T-helper 2 cell treated with Interferon-gamma antibody and Interleukin-4, amounts not matched to agents 100 ng/mL and 5 ng/mL, for 36 hours (primary cell): ENCODE measurements around the gene TNFRSF21. TPM values are rescaled to one million over a fixed set of nuclear protein-coding genes. Genes with fewer than 3 reads are reported as not detected.

ENCODE experiments used
- intact Hi-C: fragments of 100-400 bp; cut with micrococcal nuclease; formaldehyde crosslinking; loops from one replicate; pipeline ENCODE4 v1.15.1; 2023
- total RNA-seq: library from RNA; stranded (reverse); gene quantifications from 2 replicates; pipeline ENCODE4 v1.2.3, GENCODE V29; 2022

The TNFRSF21 gene
- total RNA-seq, 1 donor from 2014 or later: 0.20 TPM

DNA sequence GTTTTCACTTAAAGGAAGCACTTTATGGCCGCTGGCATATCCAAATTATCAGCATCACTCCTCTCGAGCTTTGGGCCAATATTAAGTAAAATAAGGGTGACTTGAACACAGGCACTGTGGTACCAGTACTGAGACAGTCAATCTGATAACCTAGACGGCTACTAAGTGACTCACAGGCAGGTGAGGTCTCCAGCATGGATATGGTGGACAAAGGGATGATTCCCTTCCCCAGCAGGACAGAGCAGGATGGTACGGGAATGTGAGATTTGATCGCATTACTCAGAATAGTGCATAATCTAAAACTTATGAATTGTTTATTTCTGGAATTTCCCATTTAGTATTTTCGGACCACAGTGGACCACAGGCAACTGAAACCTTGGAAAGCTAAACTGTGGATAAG lies 55.7 kb downstream of the TNFRSF21 start:
- intact Hi-C loops: no loop called here

DNA sequence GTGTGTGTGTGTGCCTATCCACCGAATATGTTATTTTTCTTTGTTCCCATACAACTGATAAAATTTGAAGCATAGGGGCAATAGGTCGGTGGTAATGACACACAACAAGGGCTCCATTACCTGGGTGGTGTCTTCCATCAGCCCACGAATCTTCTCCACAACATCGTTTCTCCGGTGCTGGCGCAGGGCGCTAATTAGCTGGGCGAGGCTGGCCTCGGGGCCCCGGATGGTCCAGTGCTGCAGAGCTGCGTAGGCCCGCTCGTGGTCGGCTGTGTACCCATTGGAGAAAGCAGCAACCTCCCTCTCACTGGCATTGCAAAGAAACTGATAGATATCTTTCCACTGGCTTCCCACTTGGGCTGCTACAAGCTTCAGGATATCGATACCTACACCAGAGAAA lies 56.6 kb downstream of the TNFRSF21 start:
- intact Hi-C loops: no loop called here

DNA sequence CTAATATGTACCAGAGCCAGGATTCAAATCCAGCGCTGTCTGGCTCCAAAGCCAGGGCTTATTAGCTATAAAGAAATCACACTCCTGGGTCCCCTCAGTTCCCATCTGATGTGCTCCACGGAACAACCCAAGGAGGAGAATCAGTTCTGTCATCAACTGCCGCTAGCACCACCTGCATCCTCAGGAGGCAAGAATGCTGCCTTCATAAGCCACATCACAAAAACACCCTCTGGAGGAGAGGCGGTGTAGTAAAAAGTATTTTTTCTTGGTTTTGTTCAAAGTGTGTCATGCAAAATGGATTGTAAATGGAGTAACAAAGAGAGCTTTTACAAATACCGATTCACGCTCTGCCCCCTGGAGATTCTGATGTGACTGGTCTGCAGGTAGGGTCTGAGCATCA lies 57.1 kb downstream of the TNFRSF21 start:
- intact Hi-C loops: no loop called here

DNA sequence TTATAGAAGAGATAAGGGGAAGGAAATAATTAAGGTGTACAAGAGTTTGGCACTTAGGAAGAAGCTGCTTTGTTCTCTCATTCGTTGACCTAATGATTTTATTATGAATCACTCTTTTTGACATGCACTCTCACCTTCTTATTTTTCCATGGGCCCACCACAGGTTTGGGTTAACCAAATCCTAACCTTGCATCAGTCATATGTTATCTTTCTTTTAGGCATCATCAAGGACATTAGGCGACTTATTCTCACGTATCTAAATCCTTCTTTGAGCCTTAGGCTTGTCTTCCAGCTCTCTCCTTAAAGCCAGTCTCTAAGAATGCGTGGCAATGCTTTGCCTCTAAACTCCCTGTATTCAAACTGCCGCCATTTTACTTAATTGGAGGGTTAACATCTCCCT lies 58.3 kb downstream of the TNFRSF21 start:
- intact Hi-C loops: no loop called here

DNA sequence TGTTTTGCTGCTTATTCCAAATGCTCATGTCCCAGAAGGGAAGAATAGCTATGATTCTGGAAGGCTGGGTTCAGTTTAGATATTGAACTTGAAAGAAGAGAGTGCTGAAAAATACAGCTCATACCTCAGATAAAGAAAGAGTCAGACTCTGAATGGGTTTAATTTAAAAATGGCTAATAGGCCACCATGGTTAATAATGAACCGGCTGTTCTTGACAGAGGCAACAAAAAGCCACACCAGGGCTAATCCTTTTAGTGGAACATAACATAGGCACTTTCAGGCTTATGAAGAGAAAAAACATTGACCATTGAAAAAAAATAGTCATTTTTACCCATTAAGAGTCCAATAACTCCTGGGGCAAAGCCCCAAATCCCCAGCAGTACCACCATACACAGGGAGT lies 59.4 kb downstream of the TNFRSF21 start:
- intact Hi-C loops: no loop called here

DNA sequence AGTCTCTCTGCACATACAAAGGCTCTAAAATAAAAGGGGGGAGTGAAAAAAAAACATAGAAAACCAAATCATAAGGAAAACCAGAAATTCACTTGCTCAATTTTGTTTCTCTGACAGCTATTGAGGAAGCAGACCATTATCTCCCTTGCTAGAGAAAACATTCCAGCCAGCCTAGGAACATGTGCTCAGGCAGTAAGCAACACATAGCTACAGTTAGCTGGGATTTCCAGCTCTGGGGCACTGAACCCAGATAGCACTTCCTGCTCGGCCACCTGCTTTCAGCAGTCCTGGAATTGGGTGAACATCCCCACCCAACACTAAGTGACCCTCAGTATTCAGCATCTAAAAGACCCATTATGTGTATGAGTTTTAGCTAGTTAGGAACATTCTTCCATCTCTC lies 61.3 kb downstream of the TNFRSF21 start:
- intact Hi-C loops: no loop called here

DNA sequence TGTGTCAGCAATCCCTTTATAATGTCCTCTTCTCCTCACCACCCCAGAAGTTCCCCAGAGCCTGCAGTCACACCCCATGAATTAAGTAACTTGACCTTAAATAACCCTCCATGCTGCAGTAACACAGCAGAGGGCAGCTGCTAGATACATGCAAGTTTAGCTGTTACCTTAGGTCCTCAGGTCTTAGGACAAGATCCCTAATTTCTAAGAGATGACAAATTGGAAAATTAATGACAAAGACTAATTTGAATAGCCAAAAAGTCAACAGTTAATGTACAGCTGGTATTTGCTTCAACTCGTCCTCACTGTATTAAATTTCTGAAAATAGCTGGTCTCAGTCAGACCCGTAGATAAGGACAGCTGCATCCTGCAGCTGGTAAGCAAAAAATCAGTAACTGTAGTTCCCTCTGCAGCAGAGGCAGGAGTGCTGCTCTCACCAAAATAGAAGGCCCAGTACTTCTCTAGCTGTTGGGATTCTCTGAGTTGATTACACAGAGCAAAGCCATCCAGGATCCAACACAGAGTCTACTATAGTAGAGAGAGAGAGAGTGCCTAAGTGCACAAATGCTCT lies 62.4 kb downstream of the TNFRSF21 start:
- intact Hi-C loops: no loop called here

DNA sequence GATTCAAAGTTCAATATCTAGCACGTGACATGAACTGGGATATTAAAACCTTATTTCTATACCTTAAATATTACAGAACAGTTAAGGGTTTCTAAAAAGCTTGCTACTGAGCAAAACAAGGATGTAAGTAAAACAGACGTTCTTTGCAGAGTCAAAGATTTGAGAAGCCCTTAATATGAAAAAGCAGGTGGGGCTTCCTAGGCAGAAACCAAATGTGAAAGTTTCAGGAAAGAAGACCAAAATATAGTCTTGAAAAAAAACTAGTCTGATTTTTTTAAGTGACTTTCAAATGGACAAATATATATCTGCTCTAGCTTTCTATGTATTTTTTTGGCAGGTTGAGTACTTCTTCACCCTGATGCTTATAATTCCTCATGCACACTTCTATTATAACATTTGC lies 63.2 kb downstream of the TNFRSF21 start:
- intact Hi-C loops: no loop called here

DNA sequence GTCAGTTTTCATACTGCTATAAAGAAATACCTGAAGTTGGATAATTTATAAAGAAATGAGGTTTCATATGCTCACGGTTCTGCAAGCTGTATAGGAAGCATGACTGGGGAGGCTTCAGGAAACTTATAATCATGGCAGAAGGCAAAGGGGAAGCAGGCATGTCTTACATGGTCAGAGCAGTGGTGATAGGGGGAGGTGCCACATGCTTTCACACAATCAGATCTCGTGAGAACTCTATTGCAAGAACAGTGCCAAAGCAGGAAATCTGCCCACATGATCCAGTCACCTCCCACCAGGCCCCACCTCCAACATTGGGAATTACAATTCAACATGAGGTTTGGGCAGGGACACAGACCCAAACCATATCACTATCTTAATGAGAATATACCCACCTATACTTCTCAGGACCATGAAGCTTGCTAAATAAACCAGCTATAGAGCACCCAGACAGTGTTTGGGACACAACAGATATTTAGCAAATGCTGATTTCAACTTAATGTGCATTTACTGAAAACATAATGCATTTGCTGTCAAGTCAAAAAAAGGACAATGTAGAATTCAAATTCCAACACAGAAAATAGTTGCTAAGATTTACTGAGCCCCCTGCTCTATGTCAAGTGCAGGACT lies 63.8 kb downstream of the TNFRSF21 start:
- intact Hi-C loops: no loop called here

DNA sequence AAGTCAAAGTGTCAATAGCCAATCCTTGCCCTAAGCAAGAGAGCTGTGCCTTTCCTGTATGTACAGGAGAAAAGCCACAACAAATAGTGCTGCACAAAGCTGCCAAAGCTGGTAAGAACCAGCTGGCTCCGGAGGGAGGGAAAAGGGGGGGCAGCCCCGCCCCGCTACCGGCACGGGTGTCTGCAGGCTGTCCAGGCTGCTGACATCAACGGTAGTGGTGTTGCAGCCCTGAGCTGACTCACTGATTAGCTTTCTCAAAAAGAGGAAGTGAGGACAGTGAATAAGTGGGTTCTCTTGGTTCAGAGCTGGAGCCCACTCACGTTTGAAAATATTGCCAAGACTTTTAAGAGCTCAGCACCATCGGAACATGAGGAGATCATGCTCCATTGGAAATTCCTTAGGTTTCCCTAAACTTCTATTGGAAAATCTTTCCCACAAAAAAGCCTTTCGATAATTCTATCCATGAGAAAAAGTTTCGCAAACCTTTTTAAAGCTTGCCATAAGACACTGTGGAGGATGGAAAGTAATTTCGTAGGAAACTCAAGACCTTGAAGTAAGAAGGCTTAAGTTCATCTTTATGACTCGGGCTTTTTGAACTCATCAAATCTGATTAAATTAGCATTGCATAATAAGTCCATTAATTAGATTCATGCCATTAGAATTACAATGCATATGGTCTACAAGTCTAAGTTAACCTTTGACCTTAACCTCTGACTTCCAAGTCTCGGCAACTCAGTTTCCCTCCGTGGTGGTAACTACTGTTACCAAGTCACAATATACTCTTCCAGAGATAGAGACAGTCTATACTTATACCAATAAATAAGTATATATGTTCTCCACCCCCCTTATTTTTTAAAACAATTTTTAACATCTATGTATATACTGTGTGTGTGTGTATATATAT lies 67.0 kb downstream of the TNFRSF21 start:
- intact Hi-C loops: no loop called here

DNA sequence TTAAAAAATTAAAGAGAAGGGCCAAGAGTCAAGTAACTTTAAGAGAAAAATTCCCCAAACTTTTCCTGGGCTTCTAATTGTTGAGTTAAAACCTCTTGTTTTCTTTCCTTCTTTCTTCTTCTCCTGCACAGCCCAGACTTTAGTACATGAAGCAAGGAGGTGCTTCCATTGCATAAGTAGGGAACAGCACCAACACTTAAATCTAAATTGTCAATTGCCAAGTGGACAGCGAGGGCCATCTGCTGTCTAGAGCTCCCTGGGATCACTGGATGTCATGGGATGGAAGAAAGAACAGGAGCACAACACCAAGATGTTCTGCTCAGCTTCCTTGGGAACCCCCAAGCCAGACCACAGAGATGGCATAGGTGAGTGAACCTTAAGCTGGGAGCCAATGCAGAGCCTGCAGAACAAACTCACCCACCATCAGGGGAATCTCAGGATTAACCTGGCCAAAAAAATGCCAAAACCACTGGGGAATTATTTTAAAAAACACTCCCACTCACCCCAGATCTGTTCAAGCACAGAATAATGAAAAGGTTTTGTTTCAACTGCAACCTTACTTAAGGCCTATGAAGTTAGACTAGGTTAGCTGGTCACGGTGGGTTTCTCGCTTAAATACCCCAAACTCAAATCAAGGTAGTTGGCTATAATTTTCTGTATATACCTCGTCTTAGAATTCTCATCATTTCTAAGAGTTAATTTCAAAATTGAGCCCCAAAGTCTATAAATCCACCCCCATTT lies 67.8 kb downstream of the TNFRSF21 start:
- intact Hi-C loops: no loop called here

DNA sequence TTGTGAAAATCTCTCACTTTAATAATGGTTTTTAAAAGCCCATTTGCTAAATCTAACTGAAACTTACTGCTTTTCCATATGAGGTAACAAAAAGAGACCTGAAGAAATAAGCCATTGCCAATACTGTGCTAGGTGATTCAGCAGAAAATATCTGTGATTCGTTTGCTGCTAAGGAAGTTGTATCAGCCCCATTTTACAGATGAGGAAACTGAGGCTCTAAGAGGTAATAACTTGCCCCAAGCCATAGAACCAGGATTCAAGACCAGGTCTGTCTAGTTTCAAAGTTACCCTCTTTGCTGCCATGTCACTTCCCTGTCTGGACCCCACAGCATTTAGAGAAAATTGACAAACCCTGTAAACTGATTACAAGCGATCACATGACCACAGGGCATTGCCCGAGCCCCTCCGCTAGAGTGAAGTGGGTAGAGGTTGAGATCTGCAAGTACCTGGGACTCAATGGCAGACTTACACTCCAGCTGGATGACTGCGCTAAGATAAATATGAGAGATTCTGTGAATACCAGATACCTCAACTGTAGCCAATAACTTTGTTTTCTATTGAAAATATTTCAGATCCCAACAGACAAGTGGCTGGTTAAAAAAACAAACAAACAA lies 69.3 kb downstream of the TNFRSF21 start:
- intact Hi-C loops: no loop called here

DNA sequence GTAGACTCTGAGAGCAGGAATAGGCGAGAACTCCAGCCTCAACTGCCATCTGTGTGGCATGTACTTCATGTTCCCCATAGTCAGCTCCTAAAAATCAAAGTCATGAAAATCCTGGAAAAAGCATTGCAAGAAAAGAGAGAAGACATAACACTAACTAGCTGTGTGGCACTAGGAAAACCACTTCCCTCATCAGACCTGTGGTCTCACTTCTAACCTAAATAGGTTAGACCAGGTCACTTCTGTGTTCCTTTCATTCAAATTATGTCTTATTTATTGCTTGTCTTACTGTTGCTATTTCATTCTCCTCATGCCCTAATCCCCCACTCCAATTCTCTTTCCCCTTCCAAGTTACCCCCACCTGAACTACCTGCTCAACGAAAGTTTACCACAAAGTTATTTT lies 70.2 kb downstream of the TNFRSF21 start:
- intact Hi-C loops: no loop called here

DNA sequence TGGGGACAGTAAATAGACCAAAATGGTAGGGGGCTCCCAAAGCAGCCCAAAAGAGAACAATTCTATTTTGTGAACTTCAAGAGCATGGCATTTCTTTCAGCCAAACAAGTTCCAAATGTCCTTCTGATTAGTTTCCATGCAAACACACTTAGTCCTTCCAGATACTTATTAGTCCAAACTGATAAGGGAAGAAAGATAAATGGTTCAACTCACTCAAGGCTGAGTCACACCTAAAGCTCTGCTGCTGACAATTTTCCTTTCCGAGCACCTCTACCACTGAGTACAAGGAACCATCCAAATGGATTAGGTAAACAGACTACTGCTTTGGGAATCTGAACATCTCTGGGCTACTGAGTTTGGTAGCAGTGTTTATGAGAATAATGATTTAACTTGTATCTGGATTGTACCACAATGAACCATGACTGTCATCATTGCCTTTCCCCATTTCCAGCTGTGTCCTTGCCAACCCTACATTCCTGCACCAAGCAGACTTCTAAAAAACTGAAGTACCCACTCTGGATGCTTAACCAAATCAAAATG lies 71.2 kb downstream of the TNFRSF21 start:
- intact Hi-C loops: no loop called here

DNA sequence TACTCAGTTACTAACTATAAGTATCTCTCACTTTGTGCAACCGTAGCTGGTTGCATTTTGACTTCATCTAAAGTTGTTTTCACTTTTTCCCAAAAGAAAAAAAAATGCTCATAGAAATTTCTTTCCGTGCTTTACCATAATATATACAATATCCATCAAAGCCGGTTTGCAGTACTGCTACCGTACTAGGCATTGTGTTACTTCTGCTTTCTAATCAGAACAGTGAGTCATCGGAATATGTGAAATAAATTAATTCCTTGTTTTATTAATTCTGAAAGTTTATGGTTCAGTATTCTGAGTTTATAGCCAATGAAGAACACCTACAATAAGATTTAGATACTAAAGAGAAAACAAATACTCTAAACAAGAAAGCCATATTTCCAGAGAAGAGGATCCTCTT lies 72.5 kb downstream of the TNFRSF21 start:
- intact Hi-C loops: no loop called here

DNA sequence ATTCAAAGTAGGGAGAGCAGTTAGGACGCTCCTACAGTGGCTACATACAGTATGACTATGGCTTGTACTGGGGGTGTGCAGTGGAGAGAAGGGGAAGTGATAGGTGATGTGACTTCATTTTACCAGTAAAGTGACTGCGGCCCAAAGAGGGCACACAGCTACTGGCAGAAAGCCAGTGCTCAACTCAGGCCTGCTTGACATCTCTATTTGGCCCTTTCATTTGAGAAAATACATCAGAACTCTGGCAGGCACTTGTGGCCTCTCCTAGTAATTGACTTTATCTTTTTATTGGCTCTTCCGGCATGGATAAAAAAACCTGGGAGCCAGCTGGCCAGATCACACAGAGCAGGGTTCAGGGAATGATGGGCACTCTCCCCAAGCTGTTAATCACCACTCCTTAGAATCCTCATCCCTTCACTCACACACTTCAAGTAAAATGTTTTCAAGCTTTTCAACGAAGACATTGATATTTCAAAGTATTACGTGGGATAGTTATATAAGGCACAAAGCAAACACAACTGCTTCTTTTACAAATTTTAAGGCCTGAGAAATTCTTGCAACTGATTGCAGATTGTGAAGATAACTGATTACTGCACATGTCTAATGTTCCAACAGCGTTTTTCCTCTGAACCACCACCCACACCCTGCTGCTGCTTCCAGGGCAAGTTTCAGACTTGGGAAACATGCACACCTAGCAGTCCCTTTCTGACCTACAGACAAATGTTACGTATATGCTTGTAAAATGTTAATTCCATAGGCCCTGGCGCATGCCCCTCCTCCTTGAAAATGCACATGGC lies 73.5 kb downstream of the TNFRSF21 start:
- intact Hi-C loops: no loop called here

DNA sequence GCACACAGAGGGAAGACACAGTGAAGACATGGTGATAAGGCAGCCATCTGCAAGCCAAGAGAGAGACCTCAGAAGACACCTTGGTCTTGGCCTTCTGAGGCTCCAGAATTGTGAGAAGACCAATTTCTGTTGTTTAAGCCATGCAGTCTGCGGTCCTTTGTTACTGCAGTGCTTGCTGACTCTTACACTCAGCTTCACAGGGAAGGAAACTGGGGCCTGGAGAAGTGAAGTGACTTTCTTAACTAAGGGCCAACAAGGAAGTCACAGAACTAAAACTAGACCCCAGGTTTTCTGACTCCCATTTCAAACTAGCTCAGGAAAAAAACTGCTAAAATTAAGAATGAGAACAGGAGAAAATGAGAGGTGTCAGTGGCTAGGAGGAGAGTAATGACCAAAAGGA lies 74.3 kb downstream of the TNFRSF21 start:
- intact Hi-C loops: no loop called here

DNA sequence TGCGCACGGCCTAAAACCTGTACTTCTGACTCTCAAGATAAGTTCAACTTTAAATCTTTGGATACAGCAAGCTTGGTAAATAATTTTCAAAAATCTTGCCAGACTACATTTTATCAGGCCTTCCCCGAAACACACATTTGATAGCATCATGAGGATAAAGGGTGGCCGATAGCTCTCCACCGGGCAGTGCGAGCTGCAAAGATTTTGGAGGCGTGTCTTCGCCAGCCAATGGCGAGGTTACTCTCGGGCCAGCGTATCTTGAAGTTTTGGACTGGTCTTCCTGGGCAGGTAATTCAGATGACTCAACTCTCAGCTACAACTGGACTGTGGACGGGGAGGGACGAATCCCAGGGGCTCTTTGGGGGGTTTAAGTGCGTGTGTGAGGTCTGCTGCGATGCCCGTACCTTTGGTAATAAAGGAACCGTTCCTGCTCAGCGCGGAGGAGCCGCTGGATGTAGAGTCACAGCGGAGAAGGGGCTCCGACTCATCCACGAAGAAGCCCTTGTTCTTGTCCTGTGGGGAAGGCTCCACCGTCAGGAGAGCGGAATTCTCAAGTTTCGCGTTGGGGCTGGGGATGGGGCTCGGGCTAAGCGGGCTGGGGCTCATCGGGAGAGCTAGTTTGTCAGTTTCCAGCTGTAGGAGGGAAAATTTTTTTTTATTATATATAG lies 75.3 kb downstream of the TNFRSF21 start:
- intact Hi-C loops: no loop called here

DNA sequence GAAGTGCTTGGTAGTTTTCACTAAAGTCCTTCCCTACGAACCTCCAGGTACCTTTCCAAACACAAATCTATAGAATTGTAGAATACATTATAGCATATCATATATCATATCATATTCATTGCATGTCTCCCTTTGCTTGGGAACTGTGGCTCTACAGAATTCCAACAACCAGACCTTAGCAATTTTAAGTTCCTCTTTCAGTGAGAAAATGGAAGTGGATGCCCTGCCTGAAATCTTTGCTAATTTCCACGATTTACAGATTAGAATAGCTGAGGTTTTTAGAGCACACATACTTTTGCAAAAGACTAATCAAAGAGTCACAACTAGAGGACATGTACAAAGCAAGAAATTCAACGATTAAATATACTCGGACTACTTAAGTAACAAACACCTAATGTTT lies 78.6 kb downstream of the TNFRSF21 start:
- intact Hi-C loops: no loop called here

DNA sequence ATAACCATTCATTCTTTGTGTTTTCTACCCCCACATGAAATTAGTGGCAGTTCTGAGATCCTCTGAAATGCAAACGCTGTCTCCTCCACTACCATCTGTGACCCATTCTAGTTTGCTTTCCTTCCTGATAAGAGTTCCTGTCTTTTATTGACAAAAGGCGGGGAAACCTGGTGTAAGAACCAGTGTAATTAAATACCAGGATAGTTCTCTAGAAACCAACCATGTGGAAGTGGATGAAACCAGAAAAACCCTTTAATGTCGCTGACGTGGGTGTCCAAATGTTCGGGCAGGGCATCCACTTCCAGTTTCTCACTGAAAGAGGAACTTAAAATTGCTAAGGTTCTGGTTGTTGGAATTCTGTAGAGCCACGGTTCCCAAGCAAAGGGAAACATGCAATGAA lies 79.1 kb downstream of the TNFRSF21 start:
- intact Hi-C loops: no loop called here
